ENCODE data around the gene SIDT2. TPM values are rescaled to one million over a fixed set of nuclear protein-coding genes. Genes with fewer than 3 reads are reported as not detected.

Gene SIDT2
- total RNA-seq, 1 donor: 32.0 TPM

DNA sequence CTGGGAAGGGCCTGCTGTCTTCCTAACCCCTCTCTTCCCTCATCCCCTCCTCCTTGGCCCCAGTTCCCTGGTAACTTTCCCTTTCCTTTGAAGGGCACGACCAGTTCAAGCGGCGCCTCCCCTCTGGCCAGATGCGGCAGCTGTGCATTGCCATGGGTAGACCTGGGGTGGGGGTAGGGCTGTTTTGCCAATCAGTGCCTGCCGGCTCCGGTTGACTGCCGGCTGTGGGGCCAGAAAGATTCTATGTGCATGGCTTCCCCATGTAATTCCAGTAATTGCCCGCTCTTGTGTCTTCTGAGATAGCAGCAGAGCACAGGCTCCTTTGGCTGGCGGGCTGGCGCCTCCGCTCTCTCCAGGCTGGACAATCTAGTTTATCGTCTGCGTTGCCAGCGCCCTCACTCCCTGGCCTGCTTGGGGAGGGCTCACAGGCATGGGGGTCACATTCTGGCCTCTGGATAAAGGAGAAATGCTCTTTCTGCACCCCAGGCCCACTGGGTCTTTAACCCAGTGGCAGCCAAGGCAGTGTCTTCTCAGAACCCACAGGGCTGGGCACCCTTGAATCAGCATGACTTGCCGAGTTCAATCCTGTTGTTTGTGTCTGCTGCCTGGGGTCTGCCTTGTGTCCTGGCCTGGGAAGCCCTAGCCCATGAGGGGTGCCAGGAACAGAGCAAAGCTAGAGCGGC is 9.4 kb downstream of the SIDT2 start:
- DNase-seq (ENCODE audit: low read depth in 2 of 3, low spot score in 2 of 3): no peak

- DNase-seq (ENCODE audit: low read depth in 2 of 3, low spot score in 2 of 3): no peak
These were observed 10.1 kb downstream of the SIDT2 start for GRCh38 chr11:117188620-117189081.

DNA sequence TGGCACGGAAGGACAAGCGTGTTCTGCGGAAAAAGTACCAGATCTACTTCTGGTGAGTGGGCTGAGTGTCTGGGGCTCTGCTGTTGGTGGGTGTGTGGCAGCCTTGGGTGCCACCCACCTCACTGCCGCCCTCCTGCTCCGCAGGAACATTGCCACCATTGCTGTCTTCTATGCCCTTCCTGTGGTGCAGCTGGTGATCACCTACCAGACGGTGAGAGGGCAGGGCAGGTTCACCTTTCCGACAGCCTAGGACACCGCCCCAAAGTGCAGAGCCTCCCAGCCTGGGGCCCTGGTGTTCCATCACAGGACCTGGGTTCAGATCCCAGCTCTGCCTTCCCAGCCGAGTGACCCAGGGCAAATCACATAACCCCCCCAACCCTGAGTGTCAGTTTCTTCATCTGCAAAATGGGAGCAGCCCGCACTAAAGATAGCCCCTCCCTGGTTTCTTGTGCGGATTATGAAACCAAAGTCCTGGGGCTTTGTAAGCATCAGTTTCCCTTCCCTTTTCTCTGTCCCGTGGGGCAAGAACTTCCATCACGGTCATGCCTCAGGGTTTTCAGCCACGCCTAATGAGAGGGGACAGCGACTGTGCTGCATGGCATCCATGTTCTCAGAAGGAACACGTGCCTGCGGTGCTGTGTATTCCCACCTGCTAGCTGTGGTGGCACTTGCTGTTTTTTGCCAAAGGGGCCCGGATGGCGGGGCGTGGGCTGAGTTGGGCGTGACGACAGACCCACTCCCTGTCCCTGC is 10.8 kb downstream of the SIDT2 start:
- DNase-seq (ENCODE audit: low read depth in 2 of 3, low spot score in 2 of 3): no peak

GRCh38 chr11:117189941-117190544 is 11.5 kb downstream of the SIDT2 start:
- DNase-seq (ENCODE audit: low read depth in 2 of 3, low spot score in 2 of 3): no peak

- no peak for DNase-seq (ENCODE audit: low read depth in 2 of 3, low spot score in 2 of 3)
These were observed 13.3 kb downstream of the SIDT2 start for GRCh38 chr11:117191680-117192400.

GRCh38 chr11:117192401-117192875 is 13.9 kb downstream of the SIDT2 start:
- no peak for DNase-seq (ENCODE audit: low read depth in 2 of 3, low spot score in 2 of 3)

- DNase-seq (ENCODE audit: low read depth in 2 of 3, low spot score in 2 of 3): no peak
These were observed 14.8 kb downstream of the SIDT2 start for GRCh38 chr11:117193130-117194020.

- no peak for DNase-seq (ENCODE audit: low read depth in 2 of 3, low spot score in 2 of 3)
These were observed 15.7 kb downstream of the SIDT2 start for GRCh38 chr11:117194267-117194666.

GRCh38 chr11:117195258-117195657 is 16.7 kb downstream of the SIDT2 start:
- DNase-seq (ENCODE audit: low read depth in 2 of 3, low spot score in 2 of 3): no peak

- no peak for DNase-seq (ENCODE audit: low read depth in 2 of 3, low spot score in 2 of 3)
These were observed 17.2 kb downstream of the SIDT2 start for GRCh38 chr11:117195761-117196160.

DNA sequence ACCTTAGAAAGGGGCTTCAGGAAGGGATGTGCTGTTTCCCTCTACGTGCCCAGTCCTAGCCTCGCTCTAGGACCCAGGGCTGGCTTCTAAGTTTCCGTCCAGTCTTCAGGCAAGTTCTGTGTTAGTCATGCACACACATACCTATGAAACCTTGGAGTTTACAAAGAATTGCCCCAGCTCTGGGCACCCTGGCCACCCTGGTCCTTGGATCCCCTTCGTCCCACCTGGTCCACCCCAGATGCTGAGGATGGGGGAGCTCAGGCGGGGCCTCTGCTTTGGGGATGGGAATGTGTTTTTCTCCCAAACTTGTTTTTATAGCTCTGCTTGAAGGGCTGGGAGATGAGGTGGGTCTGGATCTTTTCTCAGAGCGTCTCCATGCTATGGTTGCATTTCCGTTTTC is 18.5 kb downstream of the SIDT2 start:
- no peak for DNase-seq (ENCODE audit: low read depth in 2 of 3, low spot score in 2 of 3)

- no peak for DNase-seq (ENCODE audit: low read depth in 2 of 3, low spot score in 2 of 3)
These were observed 19.2 kb downstream of the SIDT2 start for GRCh38 chr11:117197516-117198456.

- no peak for DNase-seq (ENCODE audit: low read depth in 2 of 3, low spot score in 2 of 3)
These were observed 20.1 kb downstream of the SIDT2 start for GRCh38 chr11:117198613-117199012.

- DNase-seq (ENCODE audit: low read depth in 2 of 3, low spot score in 2 of 3): no peak
These were observed 20.7 kb downstream of the SIDT2 start, which contains the start of gene TAGLN for GRCh38 chr11:117199053-117199915. Gene TAGLN, plus strand, starts transcription at chr11:117199370. Its CDS starts 3,644 bp downstream, at chr11:117203014.

- no peak for DNase-seq (ENCODE audit: low read depth in 2 of 3, low spot score in 2 of 3)
These were observed 21.6 kb downstream of the SIDT2 start for GRCh38 chr11:117199916-117200812.

DNA sequence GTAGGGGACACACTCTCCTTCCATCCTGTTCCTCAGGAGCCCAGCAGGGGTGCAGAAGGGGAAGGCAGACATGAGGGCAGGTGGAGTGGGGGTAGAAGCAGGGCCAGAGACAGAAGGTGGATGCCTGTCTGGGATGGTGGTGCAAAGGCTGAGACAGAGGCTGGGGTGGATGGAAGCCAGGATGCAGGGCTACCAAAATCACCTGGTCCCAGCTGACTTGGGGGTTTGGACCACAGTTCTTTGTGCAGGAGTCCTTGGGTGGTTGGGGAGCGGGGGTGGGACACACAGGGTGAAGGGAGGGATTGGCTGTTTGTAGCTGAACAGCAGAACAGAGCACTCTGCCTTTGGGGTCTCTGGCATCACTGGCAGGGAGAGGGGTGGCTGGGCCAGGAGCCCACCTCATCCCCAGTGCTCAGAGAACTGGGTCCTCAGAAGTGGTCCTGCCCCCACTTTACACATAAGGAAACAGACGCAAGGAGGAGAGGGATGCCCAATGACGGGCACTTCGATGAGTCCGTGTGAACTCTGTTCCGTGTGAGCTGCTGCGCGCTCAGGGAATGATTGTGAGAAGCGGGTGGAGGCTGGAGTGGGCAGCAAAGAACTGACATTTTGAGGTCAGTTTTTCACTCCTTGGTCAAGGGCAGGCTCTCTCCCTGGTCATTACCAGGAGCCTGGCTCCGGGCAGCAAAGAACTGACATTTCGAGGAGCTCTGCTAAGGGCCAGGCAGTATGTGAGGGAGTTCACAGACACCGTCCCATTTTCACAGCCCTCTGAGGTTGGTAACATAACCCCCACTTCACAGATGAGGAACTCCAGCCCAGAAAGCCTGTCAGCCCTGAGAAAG is 22.5 kb downstream of the SIDT2 start:
- DNase-seq (ENCODE audit: low read depth in 2 of 3, low spot score in 2 of 3): no peak

Measured in hematopoietic multipotent progenitor cell (in vitro differentiated cells).